Stimulated activated CD4-positive, alpha-beta T cell treated with anti-CD3 and anti-CD28 coated beads, Interleukin-12 subunit alpha, Interleukin-12 subunit beta, amount 100 ng/mL, for 24 hours (primary cell): Measurements from ENCODE around the gene HOXD9.

Source experiments
- DNase-seq, 2 experiments: peaks; one replicate each; pipeline ENCODE4 v3.0.0-alpha.2; 2020; ENCODE audit warnings: low read depth in 2 of 2

The HOXD9 gene

DNA sequence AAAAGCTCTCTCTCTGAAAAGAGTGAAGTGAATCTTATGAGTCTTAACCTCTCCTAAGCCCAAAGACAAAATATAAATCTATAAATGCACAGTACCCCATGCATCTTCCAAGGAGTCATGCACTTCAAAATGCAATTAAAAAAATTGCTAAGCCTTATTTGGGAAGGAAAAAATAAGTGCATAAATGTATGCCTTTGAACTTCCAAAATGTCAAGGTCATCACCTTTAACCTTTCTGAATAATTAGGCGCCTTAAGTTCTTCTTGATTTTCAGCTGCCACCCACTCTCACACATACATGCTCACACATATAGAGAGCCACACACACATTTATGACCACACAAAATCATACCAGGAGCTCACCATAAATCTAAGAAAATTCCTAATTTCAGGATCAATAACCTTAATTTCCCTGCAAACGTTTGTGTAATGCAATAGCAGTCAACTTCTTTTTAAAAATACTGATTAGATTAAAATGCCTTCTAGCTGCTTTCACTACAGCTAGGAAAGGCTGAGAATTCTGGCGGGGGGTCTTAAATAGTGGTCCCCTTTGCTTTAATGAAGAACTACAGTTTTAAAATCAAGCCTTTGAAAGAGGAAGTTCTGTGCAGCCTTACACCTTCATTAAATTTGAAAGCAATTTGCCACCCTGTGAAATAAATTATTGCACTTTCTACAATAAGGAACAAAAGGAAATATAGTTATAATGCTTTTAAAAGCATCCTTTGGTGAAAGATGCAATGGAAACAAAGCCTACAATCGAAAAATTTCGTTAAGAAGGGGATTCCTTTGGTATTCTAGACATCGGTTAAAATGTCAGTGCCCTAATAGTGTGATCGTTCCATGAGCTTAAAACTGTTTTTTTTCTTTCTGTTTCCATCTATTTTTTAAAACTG is 11.9 kb upstream of the HOXD9 start:
- no peak for DNase-seq

- DNase-seq = no peak
Observed at GRCh38 chr2:176111309-176111663, 11.2 kb upstream of the HOXD9 start.

DNA sequence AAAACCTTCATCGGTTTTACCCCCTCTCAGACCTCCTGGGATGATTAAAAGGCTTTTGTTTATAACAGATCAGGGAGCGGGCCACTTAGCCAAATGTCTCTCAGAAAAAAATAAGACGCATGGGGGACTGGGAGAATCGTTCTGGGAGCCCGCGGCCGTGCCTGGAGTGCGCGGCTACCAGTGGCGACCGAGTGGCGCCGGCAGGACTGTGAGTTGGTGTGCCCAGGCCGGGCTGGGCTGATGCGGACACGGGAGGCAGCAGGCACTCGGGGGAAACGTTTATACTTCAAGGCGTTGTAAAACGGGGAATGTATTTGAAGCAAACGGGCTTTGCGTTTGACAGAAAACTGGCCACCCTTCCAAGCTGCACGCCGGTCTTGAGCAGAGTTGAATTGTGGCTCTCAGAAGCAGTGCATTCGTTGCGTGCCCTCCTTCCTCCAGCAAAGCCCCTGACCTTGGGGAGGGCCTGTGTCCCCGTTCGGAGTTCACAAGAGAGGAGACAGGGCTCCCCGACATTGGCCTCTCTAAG is 10.6 kb upstream of the HOXD9 start:
- DNase-seq = no peak

DNA sequence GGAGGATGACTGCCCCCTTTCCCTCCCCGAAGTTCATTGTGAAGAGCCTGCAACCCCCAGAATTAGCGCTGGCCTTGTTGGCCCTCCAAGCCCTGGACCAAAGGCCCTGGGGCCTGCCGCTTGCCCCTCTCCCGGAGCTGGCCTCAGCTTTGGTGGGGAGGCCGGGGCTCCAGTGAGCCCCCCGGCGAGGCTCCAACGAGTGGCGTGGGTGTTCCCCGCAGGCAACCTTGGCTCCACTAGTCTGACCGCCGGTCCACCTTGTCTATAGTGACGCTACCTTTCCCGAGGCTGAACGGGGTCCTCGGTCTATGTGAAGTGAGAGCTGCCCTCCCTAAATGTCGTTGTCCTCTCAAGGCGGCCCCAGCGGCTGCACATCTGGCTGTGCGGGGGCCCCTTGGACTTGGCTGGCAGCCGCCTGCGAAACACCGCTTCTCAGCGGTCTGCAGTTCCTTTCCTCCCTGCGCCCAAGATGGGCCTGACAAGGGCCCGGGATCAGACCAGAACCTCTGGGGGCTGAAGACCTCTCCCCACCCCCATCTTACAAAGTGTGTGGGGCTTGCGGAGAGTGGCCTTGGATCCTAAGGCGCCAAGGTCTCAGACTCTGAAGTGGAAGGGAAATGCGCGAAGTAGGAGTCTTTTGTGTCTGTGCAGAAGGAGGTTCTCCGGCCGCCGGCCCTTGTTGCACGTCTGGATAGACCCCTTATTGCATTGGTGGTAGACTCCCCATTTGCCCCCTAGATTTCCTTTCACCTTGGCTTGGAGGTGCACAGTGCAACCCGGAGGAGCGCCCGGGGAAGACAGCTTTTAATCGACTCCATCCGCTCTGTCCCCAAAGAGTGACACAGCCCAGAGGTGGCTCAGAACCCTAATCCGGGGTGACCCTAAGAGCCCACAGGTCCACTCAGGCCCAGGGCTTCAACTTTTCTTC is 9.9 kb upstream of the HOXD9 start:
- DNase-seq = no peak

DNA sequence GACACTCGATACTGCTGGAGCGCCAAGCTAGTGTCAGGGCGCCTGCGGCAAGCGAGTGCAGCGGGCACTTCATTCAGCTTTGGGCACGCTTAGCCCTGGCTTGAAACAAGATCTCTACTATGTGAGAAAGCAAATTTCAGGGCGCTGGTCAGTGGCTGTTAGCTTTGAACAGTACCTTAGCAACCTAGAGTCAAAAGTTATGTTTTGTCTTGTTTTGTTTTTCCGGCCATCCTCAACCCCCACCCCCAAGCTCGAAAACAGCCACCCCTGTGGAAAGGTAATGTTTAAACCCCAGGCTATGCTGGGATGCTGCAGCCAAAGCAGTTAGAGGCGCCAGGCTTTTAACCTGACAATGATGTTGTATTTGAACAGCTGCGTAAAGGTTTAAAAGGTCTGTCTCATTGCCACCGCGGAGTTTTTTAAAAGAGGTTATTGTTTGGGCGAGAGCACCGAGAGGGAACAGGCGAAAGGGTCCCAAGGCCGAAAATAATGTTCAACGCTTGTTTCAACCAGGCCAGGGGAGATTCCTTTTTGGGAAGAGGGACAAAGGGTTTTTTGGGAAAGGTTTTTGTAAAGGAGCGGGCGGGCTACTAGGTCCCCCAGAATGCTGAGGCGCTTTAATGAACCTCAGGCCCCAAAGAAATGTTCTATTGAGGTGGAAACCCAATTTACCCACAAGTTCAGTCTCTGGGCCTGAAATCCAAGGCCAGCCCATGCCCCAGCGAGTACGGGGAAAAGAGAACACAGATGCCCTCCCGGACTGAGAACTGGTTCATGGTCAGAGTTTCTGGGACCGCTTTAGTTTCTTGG is 8.2 kb upstream of the HOXD9 start:
- DNase-seq = no peak

DNA sequence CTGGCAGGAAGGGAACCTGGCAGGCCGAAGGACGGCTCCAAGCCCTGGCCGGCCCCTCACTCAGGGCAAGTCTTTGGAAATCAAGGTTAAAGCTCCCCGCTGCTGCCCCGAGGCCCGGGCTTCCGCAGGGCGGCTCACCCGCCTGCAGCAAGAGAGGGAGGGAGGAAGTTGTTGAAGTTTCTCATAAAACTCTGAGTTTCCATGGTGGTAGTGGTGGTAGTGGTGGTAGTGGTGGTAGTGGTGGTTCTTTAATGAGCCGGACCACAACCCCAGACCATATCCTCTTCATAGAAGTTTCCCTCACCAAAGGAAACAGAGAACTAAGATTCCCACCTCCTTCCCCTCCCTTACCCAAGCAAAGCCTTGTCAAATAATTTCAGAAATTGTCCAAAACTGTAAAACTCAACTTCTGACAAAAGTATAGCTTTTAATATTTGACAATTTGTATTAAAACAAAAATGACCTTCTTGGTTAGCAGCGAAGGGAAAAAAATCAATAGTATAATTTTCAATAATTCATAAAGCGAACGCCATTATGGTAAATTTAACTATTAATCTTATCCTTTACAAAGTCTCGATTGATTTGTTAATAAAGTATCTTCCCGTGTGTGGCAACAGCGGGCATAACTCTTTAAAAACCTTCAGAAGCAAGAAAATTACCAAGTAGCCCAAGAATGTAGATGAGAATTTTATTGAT is 7.4 kb upstream of the HOXD9 start:
- no peak for DNase-seq

DNA sequence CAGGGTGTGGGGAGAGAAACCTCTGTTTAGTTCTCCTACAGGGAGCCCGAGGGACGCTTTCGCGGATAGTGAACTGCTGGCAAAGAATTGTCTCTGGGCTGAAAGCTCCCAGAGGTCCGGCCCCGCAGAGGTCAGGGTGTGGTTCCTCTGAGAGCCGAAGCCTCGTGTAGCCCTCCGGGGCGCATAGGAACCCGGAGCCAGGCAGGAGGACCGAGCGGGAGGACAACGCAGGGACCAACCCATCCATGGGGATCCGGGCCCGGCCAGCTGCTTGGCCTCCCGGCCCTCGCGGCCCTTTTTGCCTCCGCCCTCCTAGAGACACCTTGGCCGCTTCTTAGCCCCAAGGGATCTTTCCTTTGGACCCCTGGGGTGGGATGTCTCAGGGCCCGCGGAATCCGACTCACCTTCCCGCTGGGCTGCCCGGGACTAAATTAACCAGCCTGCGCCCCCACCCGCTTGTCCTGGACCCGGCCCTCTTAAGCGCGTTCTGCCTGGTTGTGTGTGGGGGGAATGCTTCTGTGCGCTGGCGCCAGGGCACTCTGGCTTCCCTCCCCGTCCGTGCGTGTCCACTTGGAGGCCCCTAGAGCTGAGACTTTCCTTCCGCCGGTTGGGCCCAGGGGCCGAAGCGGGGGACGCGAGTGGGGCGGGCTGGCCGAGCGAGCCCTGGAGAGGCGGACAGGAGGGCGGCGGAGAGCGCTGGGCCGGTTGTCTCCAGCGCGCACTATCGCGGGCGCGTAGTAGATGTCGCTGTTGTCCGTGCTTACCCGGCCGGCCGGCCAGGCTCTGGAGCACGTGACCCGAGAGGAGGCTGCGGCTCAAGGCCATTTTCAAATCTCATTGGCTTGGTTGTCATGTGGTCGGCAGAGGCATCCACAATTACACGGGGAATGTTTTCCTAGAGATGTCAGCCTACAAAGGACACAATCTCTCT is 6.4 kb upstream of the HOXD9 start, which contains the start of gene HOXD10:
Gene HOXD10 (plus strand): TSS at position 896 of the 931 bp plus-strand sequence. CDS start 56 bp downstream, outside the sequence.
- DNase-seq = no peak

DNA sequence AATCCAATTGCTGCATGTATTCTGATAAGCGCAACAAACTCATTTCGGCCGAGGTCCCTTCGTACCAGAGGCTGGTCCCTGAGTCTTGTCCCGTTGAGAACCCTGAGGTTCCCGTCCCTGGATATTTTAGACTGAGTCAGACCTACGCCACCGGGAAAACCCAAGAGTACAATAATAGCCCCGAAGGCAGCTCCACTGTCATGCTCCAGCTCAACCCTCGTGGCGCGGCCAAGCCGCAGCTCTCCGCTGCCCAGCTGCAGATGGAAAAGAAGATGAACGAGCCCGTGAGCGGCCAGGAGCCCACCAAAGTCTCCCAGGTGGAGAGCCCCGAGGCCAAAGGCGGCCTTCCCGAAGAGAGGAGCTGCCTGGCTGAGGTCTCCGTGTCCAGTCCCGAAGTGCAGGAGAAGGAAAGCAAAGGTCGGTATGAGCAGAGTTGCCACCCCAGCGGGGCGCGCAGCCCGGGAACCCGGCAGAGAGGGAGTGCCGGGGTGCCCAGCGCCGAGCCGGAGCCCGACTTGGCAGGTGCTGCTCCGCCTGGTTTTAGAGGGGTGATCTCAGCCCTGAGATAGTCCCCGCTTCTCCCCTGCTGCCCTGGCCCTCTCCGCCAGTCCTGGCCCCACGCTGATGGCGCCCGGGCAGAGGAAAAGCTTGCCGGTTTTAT is 5.2 kb upstream of the HOXD9 start:
- DNase-seq = no peak

DNA sequence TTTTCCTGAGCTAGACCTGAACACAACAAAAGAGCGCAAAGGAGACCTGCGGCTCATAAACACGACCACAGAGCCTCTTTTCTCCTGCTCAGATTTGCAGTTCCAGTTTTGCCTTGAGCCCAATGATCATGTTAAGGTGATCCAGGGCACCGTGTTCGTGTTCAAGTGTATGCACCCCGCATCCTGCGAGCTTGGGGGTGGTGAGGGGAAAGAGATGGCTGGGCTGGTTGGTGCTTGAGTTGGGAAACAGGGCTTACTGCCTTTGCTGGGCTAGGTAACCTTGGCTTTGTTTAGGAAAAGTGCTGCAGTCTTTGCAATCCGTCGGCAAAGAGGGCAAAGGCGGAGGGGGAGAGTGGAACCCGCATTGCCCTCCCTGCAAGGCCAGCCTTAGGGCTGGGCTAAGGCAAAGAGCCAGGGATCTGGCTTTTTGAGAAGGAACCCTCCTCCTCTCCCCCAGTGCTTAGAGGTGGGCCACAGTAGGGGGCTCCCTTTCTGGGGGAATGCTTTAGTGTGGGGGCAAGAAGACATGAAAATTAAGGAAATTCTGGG is 4.6 kb upstream of the HOXD9 start:
- no peak for DNase-seq

GRCh38 chr2:176118601-176119339 is 3.7 kb upstream of the HOXD9 start:
- DNase-seq = no peak

DNA sequence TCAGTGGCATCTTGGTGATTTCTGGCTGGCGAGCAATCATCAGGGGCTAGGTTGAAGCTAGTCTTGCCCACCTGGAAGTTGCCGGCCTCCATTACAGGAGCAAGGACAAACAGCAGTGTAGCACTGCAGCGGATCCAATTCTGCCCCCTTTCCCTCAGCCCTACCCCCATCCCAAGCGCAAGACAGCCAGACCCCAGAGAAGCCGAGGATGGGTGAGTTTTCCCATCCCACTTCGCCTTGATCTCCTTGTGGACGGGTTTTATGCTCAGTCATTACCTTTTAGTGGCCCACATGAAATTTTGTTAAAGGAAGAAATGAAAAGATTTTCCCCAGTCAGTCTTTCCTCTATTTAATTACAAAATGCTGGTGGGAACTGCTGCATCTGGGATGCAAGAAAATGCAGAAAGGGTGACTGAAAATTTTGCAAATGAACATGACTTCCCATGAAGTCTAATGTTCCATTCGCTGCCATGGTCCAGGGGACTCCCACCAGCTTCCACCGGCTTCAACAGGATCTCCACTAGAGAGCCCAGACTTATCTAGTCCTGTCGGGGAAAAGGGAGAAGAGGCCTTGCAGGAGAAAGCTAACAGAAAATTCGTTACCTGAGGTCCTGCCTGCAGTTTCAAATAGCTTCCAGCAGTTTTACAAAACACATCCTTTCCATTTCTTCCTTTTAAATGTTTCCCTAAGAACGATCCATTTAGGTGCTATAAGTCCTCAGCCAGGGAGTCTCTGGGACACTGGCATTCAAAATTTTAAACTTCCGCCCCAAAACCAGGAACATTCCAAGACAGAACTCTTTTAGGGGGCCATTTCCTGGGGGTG is 1.9 kb upstream of the HOXD9 start:
- DNase-seq = no peak

DNA sequence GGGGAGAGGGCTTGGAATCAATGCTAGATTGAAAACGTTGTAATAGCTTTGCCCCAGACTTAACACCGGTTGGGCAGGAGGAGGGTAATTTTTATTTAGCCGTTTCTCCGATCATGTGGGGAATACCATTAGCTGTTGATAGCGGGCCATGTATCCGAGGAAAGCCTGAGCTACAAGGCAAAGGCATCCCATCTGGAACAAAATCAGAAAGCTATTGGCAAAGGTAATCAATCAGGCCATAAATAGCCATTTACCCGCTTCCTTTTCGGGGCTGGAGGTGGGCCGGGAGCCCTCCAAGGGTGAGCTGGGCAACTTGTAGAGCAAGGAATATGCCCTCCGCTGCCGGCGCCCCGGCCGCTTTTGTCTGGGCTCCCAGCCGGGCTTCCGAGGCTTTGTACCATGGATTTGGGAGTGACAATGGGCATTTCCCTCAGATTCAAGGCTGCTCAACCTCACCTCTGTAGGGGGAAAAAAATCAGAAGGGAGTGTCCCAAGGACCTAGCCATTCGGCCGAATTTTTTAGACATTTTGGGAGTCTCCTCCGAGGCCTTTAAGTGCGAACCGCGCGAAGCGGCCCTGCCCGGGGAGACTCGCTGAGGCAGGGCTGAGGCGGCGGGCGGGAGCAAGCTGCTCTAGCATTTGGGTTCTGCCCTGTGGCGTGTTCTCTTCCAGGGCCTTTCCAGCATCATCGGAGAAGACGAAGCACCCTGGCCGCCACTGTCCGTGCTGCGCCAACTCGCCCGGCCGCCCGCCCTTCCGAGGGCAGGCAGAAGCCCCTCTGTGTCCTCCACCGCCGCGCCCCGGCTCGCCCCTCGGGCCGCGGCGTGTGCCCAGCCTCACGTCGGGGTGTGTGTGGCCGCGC is 1.1 kb upstream of the HOXD9 start:
- no peak for DNase-seq

DNA sequence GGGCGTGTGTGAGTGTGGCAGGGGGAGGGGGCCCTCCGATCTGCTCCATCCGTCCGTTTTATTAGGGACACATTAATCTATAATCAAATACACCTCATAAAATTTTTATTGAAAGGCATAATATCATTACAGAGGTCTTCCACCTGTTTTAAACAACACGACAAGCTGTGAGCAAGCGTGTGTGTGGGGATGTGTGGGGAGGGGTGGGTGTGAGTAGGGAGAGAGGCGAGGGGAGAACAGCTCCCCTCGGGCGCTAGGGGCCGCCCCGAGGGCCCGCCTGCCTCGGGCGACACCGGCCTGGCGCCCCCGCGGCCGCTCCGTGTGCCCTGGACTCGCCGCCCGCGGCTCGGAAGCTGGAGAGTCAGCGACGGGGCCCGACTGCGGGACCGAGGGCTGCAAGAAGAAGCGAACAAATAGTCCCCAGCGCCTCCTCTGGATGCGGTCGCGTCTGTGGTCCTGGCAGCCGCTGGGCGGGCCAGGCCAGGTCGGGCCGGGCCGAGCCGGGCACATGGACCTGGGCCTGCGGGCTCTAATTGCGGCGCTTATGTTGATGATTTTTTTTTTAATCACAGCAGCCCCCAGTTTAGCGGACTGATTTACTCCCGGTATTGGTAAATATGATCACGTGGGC is 352 bp upstream of the HOXD9 start:
- no peak for DNase-seq

DNA sequence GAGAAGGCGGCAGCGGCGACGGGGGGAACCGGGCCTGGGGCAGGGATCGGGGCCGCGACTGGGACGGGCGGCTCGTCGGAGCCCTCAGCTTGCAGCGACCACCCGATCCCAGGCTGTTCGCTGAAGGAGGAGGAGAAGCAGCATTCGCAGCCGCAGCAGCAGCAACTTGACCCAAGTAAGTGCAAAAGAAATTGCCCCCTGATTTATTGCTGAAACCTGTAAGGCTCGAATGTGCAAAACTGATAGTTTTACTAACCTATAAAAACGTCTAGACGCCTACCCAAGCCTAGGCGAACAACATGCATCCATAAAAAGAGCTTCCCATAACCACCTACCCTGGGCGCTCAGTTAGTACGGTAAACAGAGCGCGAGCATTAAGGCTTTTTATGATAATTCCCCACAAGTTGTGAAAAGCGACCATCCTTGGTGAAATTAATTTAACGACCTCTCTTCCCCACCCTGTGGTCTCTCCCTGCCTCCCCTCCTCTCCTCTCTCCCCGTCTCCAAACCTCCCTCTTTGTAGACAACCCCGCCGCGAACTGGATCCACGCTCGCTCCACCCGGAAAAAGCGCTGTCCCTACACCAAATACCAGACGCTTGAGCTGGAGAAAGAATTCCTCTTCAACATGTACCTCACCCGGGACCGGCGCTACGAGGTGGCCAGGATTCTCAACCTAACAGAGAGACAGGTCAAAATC is 1.0 kb downstream of the HOXD9 start:
- no peak for DNase-seq
